Activated T-helper 1 cell treated with anti-CD3 and anti-CD28 coated beads, Interleukin-12 subunit alpha, Interleukin-12 subunit beta, Interleukin-2, Interleukin-4 antibody, amounts not matched to agents 30 ng/mL and 10 ng/mL and 1 ng/mL, durations not matched to agents 14 hours and 24 hours and 36 hours (primary cell): ENCODE data around the gene ILF2. TPM values are rescaled to one million over a fixed set of nuclear protein-coding genes. Genes with fewer than 3 reads are reported as not detected.
A peak's percentile ranks its signal among the peaks of the same experiment; 100 is the strongest.
"Not testable (repeated sequence)": the region's sequence is repeated elsewhere in the genome, so short reads cannot be mapped to it uniquely, and the experiment has no call there.

Experiments used
- DNase-seq: peaks from one replicate; pipeline ENCODE4 v3.0.0; 2021; ENCODE audit warnings: low spot score
- H3K27ac Mint-ChIP-seq: one replicate; pipeline ENCODE4 v1.8.0; 2021; ENCODE audit warnings: mild to moderate bottlenecking, mixed read lengths
- H3K27me3 Mint-ChIP-seq: one replicate; pipeline ENCODE4 v1.8.0; 2022; ENCODE audit warnings: mild to moderate bottlenecking, moderate library complexity, mixed read lengths; ENCODE audit not compliant: insufficient read depth
- H3K36me3 Mint-ChIP-seq: one replicate; pipeline ENCODE4 v1.8.0; 2021; ENCODE audit warnings: low read depth, mixed read lengths
- H3K4me1 Mint-ChIP-seq: one replicate; pipeline ENCODE4 v1.8.0; 2021; ENCODE audit warnings: low read depth, mixed read lengths
- H3K4me3 Mint-ChIP-seq: one replicate; pipeline ENCODE4 v1.8.0; 2021; ENCODE audit warnings: mild to moderate bottlenecking, moderate library complexity, mixed read lengths
- H3K9me3 Mint-ChIP-seq: one replicate; pipeline ENCODE4 v1.8.0; 2021; ENCODE audit warnings: mixed read lengths
- intact Hi-C: fragments of 100-400 bp; cut with micrococcal nuclease; formaldehyde crosslinking; loops from one replicate; pipeline ENCODE4 v1.15.1; 2024
- total RNA-seq: library from RNA; stranded (reverse); gene quantifications from 2 replicates; pipeline ENCODE4 v1.2.3, GENCODE V29; 2022

Gene ILF2
- 354 and 366 TPM in 2 replicates for total RNA-seq

DNA sequence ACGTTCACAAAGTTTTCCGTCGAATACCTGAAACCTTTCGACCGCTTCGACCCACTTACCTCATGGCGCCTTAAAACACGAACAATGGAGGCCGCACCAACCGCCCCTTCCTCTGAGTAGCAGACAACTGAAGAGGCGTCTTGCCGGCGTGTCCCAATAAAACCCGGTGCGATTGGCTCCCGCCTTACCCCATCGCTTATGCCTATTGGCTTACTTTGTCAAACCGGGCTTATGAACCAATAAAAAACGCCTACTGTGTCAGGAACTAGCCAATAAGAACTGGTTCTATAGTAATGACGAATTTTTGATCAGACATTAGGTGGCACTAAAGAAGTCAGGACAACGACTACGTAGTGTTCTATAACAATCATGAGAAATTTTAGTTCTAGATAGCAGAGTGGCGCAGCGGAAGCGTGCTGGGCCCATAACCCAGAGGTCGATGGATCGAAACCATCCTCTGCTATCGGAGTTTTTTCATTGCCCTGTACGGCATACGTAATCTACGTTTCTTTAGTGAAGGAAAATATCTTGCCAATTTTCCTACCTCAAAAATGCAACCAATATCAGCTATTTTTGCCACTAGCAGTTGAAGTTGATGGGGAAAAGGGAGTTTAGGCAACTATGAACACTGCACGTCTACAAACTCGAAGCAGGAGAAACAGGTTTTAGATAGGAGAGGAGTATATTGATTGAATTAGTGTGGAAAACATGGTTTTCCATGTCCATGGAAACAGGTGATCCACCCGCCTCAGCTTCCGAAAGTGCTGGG, at the start of gene ILF2:
TSS of gene ILF2 (minus strand) at position 135 of the 769 bp plus-strand sequence. CDS start at position 64, 71 bp downstream.
- no peaks in the 10 kb centered on the region for H3K27me3 Mint-ChIP-seq
- peaks cover 29% of the 10 kb centered on the region for H3K4me1 Mint-ChIP-seq
- peaks cover 31% of the 10 kb centered on the region for H3K36me3 Mint-ChIP-seq
- peak within 1 kb of the TSS; percentile 56 for H3K27ac Mint-ChIP-seq
- no peak within 1 kb of the TSS for H3K4me3 Mint-ChIP-seq
- peak; percentile 96 for DNase-seq
- intact Hi-C loops = loop anchor here (1.0 to 10.0 kb wide), 17 partner anchors 8 to 1654 kb away; partner anchors contain the start of genes CHTOP, CRTC2, JTB and RAB13
- no peaks in the 10 kb centered on the region for H3K9me3 Mint-ChIP-seq

DNA sequence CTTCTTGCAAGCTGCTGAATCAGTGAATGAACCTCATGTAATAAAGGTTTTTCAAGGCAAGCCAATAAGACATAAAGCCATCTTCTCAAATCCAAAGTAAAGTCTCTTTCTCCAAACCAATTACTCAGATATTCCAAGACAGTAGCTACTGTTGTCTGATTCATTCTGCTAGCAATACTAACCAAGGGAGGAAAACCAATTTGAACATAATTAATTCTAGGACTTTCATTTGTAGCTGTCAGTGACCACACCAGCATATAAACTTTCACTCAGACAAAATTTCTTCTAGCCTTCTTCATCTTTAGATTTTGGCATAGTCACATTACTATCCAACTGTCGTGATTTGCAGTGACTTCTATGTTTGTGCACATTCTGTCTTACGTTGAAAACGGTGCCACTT, 46.5 kb upstream of the ILF2 start:
- no peaks in the 10 kb centered on the region for H3K36me3 Mint-ChIP-seq

DNA sequence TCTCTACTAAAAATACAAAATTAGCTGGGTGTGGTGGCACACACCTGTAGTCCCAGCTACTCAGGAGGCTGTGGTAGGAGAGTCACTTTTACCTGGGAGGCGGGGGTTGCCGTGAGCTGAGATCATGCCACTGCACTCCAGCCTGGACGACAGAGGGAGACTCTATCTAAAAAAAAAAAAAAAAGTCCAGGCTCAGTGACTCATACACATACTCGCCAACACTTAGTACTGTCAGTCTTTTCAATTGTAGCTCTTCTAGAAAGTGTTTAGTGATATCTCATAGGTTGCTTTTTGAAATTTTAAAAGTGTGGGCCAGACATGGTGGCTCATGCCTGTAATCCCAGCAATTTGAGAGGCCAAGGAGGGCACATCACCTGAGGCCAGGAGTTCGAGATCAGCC, 45.4 kb upstream of the ILF2 start:
- H3K27ac Mint-ChIP-seq, DNase-seq, H3K36me3 Mint-ChIP-seq, H3K4me1 Mint-ChIP-seq, intact Hi-C loops, H3K4me3 Mint-ChIP-seq, H3K9me3 Mint-ChIP-seq: not testable (repeated sequence)
- H3K27me3 Mint-ChIP-seq = peaks cover 22% of the 10 kb centered on the region

More for the DNA sequence above, 46.5 kb upstream of the ILF2 start:
- H3K4me3 Mint-ChIP-seq = no peak overlapping the region
- intact Hi-C loops = no loop called here
- H3K27me3 Mint-ChIP-seq = peaks cover 20% of the 10 kb centered on the region
- DNase-seq = no peak
- no peak overlapping the region for H3K27ac Mint-ChIP-seq
- peaks cover 6% of the 10 kb centered on the region for H3K4me1 Mint-ChIP-seq
- H3K9me3 Mint-ChIP-seq = no peaks in the 10 kb centered on the region

DNA sequence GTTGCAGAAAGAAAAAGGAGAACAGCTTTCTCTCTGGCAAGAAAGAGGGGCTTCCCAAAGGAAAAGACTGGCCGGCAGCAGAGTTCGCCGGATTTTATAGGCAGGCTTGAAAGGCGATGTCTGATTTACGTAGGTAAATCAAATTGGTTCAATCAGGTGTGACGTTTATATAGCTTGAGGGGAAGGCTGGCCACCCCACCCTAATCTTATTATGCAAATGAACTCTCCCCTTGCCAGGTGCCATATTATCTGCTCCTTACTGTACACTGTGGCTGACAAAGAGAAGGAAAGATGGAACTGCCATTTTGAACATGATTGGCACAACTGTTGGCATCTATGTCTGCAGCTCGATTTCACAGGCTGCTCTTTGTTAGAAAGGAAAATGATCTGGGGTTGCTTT, 40.2 kb upstream of the ILF2 start:
- no peak for DNase-seq
- Mint-ChIP-seq H3K27ac (no peak overlapping the region), H3K9me3 (no peaks in the 10 kb centered on the region), H3K4me3 (no peak overlapping the region), H3K27me3 (peaks cover 12% of the 10 kb centered on the region), H3K4me1 (peaks cover 10% of the 10 kb centered on the region), H3K36me3 (no peaks in the 10 kb centered on the region)
- intact Hi-C loops = no loop called here

DNA sequence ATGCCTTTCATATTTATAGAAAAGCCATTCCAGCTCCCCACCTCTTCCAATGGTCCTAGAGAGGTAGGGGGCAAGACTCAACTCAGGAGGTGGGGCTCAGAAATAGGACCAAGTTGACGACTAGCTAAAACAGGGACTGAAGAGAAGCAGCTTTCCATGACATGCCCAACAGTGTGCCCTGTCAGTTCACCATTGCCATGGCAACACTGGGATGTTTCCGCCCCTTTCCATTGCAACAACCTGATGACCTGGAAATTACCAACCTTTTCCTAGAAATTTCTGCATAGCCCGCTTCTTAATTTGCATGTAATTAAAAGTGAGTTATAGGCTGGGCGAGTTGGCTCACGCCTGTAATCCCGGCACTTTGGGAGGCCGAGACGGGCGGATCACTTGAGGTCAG, 34.7 kb upstream of the ILF2 start:
- no peaks in the 10 kb centered on the region for H3K9me3 Mint-ChIP-seq
- peaks cover 10% of the 10 kb centered on the region for H3K4me1 Mint-ChIP-seq
- no peak overlapping the region for H3K27ac Mint-ChIP-seq
- peaks cover 6% of the 10 kb centered on the region for H3K27me3 Mint-ChIP-seq
- intact Hi-C loops = no loop called here
- no peak for DNase-seq
- no peaks in the 10 kb centered on the region for H3K36me3 Mint-ChIP-seq
- no peak overlapping the region for H3K4me3 Mint-ChIP-seq

DNA sequence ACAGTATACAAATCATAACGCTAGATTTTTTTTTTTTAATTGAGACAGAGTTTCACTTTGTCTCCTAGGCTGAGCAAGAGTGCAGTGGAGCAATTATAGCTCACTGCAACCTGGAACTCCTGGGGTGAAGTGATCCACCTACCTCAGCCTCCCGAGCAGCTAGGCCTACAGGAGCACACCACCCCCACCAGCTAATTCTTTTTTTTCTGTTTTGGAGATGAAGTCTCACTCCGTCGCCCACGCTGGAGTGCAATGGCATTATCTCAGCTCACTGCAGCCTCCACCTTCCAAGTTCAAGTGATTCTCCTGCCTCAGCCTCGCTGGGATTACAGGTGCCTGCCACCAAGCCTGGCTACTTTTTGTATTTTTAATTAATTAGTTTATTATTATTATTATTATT, 29.0 kb upstream of the ILF2 start:
- Mint-ChIP-seq H3K27me3 (no peaks in the 10 kb centered on the region), H3K27ac (no peak overlapping the region), H3K4me1 (no peaks in the 10 kb centered on the region), H3K4me3 (no peak overlapping the region), H3K9me3 (no peaks in the 10 kb centered on the region), H3K36me3 (no peaks in the 10 kb centered on the region)
- DNase-seq = no peak
- intact Hi-C loops = loop anchor here (1.0 kb wide), 1 partner anchor 22 kb away; no protein-coding TSS in a partner anchor

DNA sequence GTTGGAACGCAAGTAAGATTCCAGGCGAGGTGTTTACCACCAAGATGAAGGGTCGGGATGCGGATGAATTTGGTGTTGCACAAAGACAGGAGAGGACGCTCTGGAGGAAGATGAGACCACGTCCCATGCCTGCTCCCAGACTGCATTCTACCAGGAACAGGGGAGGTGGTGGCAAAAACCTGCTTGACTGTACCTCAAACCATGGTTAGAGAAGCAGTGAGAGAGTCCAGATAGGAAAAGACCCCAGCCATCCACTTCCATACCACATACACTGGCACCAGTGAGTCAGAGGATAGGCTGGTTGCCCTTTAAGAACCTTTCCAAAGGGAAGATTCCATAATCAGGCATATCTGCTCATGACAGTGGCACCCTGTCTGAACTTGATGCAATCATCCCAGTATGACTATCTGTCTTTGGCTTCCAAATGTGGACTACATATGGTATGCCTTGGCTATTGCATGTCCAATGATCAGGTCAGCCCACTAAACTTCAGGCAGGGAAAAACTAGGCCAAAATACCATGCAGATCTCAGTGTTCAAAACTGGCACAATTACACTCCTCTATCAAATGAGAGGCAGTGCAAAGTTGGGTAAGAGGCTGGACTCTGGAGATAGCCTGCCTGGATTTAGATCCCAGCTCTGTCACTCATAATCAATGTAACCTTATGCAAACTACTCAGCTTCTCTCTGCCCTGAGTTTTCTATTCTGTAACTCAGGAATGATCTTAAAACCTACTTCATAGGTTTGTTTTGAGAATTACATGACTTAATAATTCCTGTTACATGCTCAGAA, 28.3 kb upstream of the ILF2 start:
- Mint-ChIP-seq H3K4me3 (no peak overlapping the region), H3K9me3 (no peaks in the 10 kb centered on the region), H3K4me1 (no peaks in the 10 kb centered on the region), H3K27me3 (no peaks in the 10 kb centered on the region), H3K36me3 (no peaks in the 10 kb centered on the region), H3K27ac (no peak overlapping the region)
- no peak for DNase-seq
- intact Hi-C loops = no loop called here

DNA sequence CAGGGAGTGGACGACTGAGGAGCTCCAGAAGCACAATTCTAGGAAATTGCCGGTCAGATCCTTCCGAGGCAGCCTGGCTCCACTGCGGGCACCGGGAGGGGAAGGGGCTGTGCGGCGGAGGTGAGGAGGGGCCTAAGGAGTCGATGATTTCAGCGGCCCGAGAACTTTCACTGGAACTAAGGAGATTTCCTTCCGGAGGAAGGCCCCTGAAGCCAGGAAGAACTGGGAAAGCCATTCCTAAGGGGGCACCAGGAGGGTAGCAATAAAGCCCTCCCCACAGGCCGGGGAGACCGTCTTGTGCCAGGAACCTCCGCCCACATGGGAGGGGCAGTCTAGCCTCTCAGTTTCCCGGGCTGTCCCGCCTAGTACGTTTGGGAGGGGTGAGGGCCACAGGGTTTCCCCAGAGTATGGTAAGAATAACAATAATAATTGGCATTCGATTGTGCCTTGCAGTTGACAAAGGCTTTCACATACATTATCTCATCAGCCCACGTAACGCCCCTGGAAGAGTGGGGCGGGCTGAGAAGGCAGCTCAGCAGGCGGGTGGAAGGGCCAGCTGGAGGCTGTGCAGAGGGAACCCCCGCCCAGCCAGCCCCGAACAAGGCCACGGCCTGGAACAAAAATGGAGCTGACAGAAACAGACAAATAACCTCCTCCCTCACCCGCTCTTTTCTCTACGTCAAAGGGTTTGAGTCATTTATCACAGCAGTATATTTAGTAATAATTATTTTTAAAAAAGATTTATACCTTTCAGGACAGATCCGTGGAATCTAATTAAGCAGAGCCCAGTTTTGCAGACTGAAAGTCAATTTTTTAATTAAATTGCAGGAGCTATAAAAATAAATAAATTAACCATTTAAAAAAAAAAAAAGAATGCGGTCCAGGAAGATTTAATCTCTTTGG, 27.5 kb upstream of the ILF2 start:
- Mint-ChIP-seq H3K9me3 (no peaks in the 10 kb centered on the region), H3K27ac (no peak overlapping the region), H3K36me3 (no peaks in the 10 kb centered on the region), H3K27me3 (no peaks in the 10 kb centered on the region), H3K4me3 (no peak overlapping the region), H3K4me1 (no peaks in the 10 kb centered on the region)
- intact Hi-C loops = no loop called here
- DNase-seq = no peak

DNA sequence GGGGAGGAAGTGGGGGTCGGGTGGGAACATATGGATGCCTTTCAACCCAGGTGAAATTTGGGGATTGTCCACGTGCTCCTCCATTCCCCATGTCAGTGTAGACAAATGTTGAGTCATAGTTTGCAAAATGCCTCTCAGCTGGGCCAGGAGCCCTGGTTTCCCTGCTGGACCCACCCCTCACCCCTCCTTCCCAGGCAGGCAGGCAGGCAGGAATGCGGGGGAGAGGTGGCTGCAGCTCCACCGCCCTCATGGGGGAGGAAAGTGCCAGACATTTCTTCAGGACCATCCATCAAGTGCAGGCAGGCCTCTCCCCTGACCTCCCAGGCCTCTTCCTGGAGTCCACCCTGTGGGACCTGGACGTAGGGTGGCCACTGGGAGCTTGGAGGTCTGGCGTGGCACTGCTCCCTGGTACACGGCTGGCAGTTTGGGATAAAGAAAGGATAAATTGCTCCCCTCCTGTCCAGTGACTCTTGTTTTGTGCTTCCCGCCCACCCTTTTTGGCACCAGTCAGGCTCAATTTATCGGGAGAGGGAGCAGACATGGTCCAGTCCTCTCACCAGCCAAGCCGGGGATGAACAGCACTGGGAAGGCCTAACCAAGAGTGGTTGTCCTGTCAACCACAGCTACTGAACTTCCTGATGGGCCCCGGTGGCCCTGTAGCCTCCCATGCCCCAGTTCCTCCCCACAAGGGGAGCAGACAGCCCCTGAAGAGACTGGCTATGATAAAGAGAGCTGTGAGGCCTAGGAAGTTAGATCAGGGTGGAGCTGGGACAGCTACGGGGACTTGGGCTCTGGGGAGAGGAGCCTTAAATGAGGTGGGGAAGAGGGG, 26.6 kb upstream of the ILF2 start:
- Mint-ChIP-seq H3K4me3 (no peak overlapping the region), H3K4me1 (no peaks in the 10 kb centered on the region), H3K27ac (no peak overlapping the region), H3K9me3 (no peaks in the 10 kb centered on the region), H3K27me3 (no peaks in the 10 kb centered on the region), H3K36me3 (no peaks in the 10 kb centered on the region)
- no peak for DNase-seq
- intact Hi-C loops = no loop called here

DNA sequence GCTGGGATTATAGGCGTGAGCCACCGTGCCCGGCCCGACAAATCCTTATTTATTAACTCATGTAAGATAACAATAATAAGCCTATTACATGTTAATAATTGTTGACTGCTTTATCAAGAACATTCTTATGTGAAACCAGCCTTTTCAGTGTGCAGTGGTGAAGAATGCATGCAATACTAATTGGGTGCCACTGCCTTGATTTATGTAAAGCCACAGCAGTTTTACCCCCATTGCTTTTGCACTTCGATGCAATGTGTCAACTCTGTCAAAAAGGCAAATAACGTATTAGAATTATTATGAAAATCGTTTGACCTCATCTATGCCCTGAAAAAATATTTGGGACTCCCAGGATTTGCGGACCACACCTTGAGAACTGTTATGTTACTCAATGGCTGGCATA, 25.9 kb upstream of the ILF2 start:
- no peak for DNase-seq
- Mint-ChIP-seq H3K4me1 (no peaks in the 10 kb centered on the region), H3K27ac (no peak overlapping the region), H3K4me3 (no peak overlapping the region), H3K9me3 (no peaks in the 10 kb centered on the region), H3K27me3 (no peaks in the 10 kb centered on the region), H3K36me3 (no peaks in the 10 kb centered on the region)
- intact Hi-C loops = no loop called here

DNA sequence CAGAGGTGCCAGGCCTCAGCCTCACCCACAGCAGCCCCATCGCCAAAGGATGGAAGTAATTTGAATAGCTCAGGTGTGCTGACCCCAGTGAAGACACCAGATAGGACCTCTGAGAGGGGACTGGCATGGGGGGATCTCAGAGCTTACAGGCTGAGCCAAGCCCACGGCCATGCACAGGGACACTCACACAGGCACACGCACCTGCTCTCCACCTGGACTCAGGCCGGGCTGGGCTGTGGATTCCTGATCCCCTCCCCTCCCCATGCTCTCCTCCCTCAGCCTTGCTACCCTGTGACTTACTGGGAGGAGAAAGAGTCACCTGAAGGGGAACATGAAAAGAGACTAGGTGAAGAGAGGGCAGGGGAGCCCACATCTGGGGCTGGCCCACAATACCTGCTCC, 22.7 kb upstream of the ILF2 start:
- Mint-ChIP-seq H3K27me3 (peaks cover 3% of the 10 kb centered on the region), H3K4me1 (peaks cover 5% of the 10 kb centered on the region), H3K9me3 (no peaks in the 10 kb centered on the region), H3K4me3 (no peak overlapping the region), H3K27ac (no peak overlapping the region), H3K36me3 (no peaks in the 10 kb centered on the region)
- intact Hi-C loops = no loop called here
- no peak for DNase-seq

DNA sequence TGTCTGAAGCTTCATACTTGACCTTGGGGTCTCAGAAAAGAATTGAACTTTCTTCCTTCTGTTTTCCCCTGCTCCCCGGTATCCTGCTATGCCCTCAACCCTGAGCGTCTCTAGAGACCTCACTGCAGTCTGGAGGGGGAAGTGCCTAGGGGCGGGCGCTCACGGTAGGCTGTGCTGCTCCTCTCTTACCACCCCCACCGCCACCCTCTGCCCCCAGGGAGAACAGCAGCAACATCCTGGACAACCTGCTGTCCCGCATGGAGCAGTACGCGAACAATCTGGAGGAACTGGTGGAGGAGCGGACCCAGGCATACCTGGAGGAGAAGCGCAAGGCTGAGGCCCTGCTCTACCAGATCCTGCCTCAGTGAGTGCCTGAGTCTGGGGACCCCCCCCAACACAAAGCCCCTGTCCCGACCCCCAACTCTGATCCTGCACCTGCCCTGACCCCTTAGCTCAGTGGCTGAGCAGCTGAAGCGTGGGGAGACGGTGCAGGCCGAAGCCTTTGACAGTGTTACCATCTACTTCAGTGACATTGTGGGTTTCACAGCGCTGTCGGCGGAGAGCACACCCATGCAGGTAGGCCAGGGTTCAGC, 18.0 kb upstream of the ILF2 start:
- intact Hi-C loops = no loop called here
- H3K9me3 Mint-ChIP-seq = no peaks in the 10 kb centered on the region

More for the DNA sequence above, 18.0 kb upstream of the ILF2 start:
- Mint-ChIP-seq H3K27ac (no peak overlapping the region), H3K36me3 (no peaks in the 10 kb centered on the region), H3K4me1 (peaks cover 5% of the 10 kb centered on the region), H3K27me3 (peaks cover 15% of the 10 kb centered on the region), H3K4me3 (no peak overlapping the region)
- DNase-seq = no peak
